HepG2 (cell line): ENCODE data around the gene COASY. TPM values are rescaled to one million over a fixed set of nuclear protein-coding genes. Genes with fewer than 3 reads are reported as not detected.

ENCODE experiments used
- ARHGAP35 ChIP-seq: sonication (generic); formaldehyde crosslinking; IDR thresholded peaks from 2 replicates; pipeline ENCODE4 v1.9.0; 2022; ENCODE audit warnings: mild to moderate bottlenecking, inconsistent platforms, moderate library complexity, missing genetic modification reagents, borderline replicate concordance
- DNMT1 ChIP-seq: sonication (generic); formaldehyde crosslinking; IDR thresholded peaks from 2 replicates; pipeline ENCODE4 v1.5.1; 2020; ENCODE audit warnings: mild to moderate bottlenecking, missing genetic modification reagents
- GFI1 ChIP-seq: sonication (generic); formaldehyde crosslinking; IDR thresholded peaks from 2 replicates; pipeline ENCODE4 v1.5.0; 2020; ENCODE audit warnings: missing genetic modification reagents, mild to moderate bottlenecking, borderline replicate concordance
- HHEX ChIP-seq: IDR thresholded peaks from 2 replicates; pipeline ENCODE4 v1.6.1; 2016; ENCODE audit warnings: control low read depth
- MAF1 ChIP-seq: sonication (generic); formaldehyde crosslinking; IDR thresholded peaks from 2 replicates; pipeline ENCODE4 v1.5.0; 2020; ENCODE audit warnings: missing genetic modification reagents, borderline replicate concordance
- NFKB2 ChIP-seq: sonication (generic); formaldehyde crosslinking; IDR thresholded peaks from 2 replicates; pipeline ENCODE4 v1.4.0; 2020; ENCODE audit warnings: missing genetic modification reagents, borderline replicate concordance
- NFRKB ChIP-seq: fragments of 450-650 bp; IDR thresholded peaks from 2 replicates; pipeline ENCODE4 v1.6.1; 2017
- ONECUT2 ChIP-seq: sonication (generic); formaldehyde crosslinking; IDR thresholded peaks from 2 replicates; pipeline ENCODE4 v1.4.0; 2020; ENCODE audit warnings: missing genetic modification reagents
- PHF5A ChIP-seq: IDR thresholded peaks from one replicate; pipeline ENCODE4 v1.6.1; 2018; ENCODE audit warnings: low read depth, missing genetic modification reagents; ENCODE audit not compliant: unreplicated experiment
- SOX6 ChIP-seq, 2 experiments: fragments of 450-650 bp in 1 of 2; sonication (generic) in 1 of 2; formaldehyde crosslinking in 1 of 2; IDR thresholded peaks; 2 replicates each; pipeline versions ENCODE4 v1.4.0 to v1.6.1; 2017 to 2020; ENCODE audit warnings: antibody characterized with exemption in 1 of 2, mild to moderate bottlenecking in 1 of 2, missing genetic modification reagents in 1 of 2
- SRY ChIP-seq: sonication (generic); formaldehyde crosslinking; IDR thresholded peaks from 2 replicates; pipeline ENCODE4 v1.8.0; 2022; ENCODE audit warnings: mild to moderate bottlenecking, missing genetic modification reagents
- ZNF124 ChIP-seq: sonication (generic); formaldehyde crosslinking; IDR thresholded peaks from 2 replicates; pipeline ENCODE4 v1.4.0; 2020; ENCODE audit warnings: missing genetic modification reagents
- ZNF550 ChIP-seq: sonication (generic); formaldehyde crosslinking; IDR thresholded peaks from 2 replicates; pipeline ENCODE4 v1.4.0; 2020; ENCODE audit warnings: mild to moderate bottlenecking, missing genetic modification reagents, borderline replicate concordance
- ZNF670 ChIP-seq: sonication (generic); formaldehyde crosslinking; IDR thresholded peaks from 2 replicates; pipeline ENCODE4 v1.8.0; 2022; ENCODE audit warnings: mild to moderate bottlenecking, missing genetic modification reagents, borderline replicate concordance
- ZNF773 ChIP-seq: sonication (generic); formaldehyde crosslinking; IDR thresholded peaks from 2 replicates; pipeline ENCODE4 v1.4.0; 2020; ENCODE audit warnings: missing genetic modification reagents, borderline replicate concordance
- ZNF879 ChIP-seq: sonication (generic); formaldehyde crosslinking; IDR thresholded peaks from 2 replicates; pipeline ENCODE4 v1.8.1; 2023; ENCODE audit warnings: missing genetic modification reagents
- polyA plus RNA-seq, 8 experiments: library from polyadenylated mRNA; depleted of rRNA in 3 of 8; stranded (reverse) in 7 of 8; unstranded in 1 of 8; fragments of >200 nt; fragmentation: Illumina TruSeq in 4 of 8; extraction: Trizol in 4 of 8; gene quantifications; 2 replicates each; pipeline versions ENCODE4 v1.2.1 to v1.2.3, GENCODE V29; 2011 to 2016; ENCODE audit warnings: low read depth in 4 of 8, missing spikeins in 1 of 8, mixed read lengths in 1 of 8; ENCODE audit not compliant: insufficient read depth in 1 of 8
- total RNA-seq, 5 experiments: library from RNA; depleted of rRNA; stranded (reverse); fragments of >200 nt; fragmentation: Illumina TruSeq; extraction: Trizol; gene quantifications; 2 replicates each; pipeline ENCODE4 v1.2.3, GENCODE V29; 2016; ENCODE audit warnings: low read depth in 1 of 5
- TF ChIP-seq, protein P1 (sequence below): sonication (generic); formaldehyde crosslinking; conservative IDR thresholded peaks from 2 replicates; pipeline ENCODE4 v1.4.0; 2020; ENCODE audit warnings: missing genetic modification reagents
- TF ChIP-seq, protein P2 (sequence below): sonication (generic); formaldehyde crosslinking; IDR thresholded peaks from 2 replicates; pipeline ENCODE4 v1.9.0; 2022; ENCODE audit warnings: low read depth, missing genetic modification reagents
- TF ChIP-seq, protein P3 (sequence below): IDR thresholded peaks from 2 replicates; pipeline ENCODE4 v1.4.0; 2020; ENCODE audit warnings: mild to moderate bottlenecking, missing genetic modification reagents
- TF ChIP-seq, protein P4 (sequence below): IDR thresholded peaks from 2 replicates; pipeline ENCODE4 v1.6.1; 2012; ENCODE audit warnings: low read depth, low read length, improper control_type of control experiment
- TF ChIP-seq, protein P5 (sequence below): IDR thresholded peaks from 2 replicates; pipeline ENCODE4 v1.6.1; 2012; ENCODE audit warnings: inconsistent platforms

The COASY gene
- total and polyA plus RNA-seq, 2 of the 13 experiments (the other 11 are each of a cell fraction or from before 2014, with no cell fraction given) = 90.7 to 125 TPM

DNA sequence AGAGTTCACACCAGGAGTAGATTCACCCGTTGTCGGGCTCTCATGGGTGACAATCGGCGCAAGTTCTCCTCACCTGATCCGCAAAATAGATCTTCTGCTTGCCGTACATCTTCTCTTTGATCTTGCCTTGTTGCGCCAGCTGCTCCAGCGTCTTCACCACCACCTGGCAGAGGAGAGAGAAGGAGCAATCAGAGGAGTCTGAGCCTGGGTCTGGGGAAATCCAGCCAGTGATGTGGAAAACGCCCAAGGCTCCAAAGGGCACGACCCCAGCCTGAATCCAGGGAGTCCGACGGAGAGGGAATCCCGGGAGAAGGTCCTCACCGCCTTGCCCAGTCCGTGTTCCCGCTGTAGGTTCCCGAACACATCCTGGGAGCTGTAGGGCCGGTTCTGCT, 15.2 kb downstream of the COASY start (continued):
- TF ChIP-seq, protein P1, sequence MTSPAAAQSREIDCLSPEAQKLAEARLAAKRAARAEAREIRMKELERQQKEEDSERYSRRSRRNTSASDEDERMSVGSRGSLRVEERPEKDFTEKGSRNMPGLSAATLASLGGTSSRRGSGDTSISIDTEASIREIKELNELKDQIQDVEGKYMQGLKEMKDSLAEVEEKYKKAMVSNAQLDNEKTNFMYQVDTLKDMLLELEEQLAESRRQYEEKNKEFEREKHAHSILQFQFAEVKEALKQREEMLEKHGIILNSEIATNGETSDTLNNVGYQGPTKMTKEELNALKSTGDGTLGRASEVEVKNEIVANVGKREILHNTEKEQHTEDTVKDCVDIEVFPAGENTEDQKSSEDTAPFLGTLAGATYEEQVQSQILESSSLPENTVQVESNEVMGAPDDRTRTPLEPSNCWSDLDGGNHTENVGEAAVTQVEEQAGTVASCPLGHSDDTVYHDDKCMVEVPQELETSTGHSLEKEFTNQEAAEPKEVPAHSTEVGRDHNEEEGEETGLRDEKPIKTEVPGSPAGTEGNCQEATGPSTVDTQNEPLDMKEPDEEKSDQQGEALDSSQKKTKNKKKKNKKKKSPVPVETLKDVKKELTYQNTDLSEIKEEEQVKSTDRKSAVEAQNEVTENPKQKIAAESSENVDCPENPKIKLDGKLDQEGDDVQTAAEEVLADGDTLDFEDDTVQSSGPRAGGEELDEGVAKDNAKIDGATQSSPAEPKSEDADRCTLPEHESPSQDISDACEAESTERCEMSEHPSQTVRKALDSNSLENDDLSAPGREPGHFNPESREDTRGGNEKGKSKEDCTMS = no peak
- TF ChIP-seq ZNF879 (CRISPR knock-in tag) (peak; percentile 46; the same call in 1 of the 2 replicates), PHF5A (CRISPR knock-in tag) (no peak), DNMT1 (CRISPR knock-in tag) (0 out of 2 replicates have a peak, but pooled peaks have one; percentile 26), SRY (CRISPR knock-in tag) (no peak), SOX6 (IDR thresholded peaks at IDR 0.05) (no peak), SOX6 (CRISPR knock-in tag; IDR thresholded peaks at IDR 0.05) (no peak), HHEX (CRISPR knock-in tag) (no peak), GFI1 (CRISPR knock-in tag) (no peak), MAF1 (CRISPR knock-in tag) (no peak), ZNF773 (CRISPR knock-in tag) (peak; percentile 42; the same call in 1 of the 2 replicates), ONECUT2 (CRISPR knock-in tag) (no peak), ARHGAP35 (no peak), ZNF670 (CRISPR knock-in tag) (no peak), NFRKB (no peak), NFKB2 (no peak), ZNF550 (CRISPR knock-in tag) (no peak), ZNF124 (no peak)
- TF ChIP-seq, protein P2, sequence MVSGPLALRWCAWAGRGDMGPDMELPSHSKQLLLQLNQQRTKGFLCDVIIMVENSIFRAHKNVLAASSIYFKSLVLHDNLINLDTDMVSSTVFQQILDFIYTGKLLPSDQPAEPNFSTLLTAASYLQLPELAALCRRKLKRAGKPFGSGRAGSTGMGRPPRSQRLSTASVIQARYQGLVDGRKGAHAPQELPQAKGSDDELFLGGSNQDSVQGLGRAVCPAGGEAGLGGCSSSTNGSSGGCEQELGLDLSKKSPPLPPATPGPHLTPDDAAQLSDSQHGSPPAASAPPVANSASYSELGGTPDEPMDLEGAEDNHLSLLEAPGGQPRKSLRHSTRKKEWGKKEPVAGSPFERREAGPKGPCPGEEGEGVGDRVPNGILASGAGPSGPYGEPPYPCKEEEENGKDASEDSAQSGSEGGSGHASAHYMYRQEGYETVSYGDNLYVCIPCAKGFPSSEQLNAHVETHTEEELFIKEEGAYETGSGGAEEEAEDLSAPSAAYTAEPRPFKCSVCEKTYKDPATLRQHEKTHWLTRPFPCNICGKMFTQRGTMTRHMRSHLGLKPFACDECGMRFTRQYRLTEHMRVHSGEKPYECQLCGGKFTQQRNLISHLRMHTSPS (CRISPR knock-in tag) = no peak
- TF ChIP-seq, protein P3, sequence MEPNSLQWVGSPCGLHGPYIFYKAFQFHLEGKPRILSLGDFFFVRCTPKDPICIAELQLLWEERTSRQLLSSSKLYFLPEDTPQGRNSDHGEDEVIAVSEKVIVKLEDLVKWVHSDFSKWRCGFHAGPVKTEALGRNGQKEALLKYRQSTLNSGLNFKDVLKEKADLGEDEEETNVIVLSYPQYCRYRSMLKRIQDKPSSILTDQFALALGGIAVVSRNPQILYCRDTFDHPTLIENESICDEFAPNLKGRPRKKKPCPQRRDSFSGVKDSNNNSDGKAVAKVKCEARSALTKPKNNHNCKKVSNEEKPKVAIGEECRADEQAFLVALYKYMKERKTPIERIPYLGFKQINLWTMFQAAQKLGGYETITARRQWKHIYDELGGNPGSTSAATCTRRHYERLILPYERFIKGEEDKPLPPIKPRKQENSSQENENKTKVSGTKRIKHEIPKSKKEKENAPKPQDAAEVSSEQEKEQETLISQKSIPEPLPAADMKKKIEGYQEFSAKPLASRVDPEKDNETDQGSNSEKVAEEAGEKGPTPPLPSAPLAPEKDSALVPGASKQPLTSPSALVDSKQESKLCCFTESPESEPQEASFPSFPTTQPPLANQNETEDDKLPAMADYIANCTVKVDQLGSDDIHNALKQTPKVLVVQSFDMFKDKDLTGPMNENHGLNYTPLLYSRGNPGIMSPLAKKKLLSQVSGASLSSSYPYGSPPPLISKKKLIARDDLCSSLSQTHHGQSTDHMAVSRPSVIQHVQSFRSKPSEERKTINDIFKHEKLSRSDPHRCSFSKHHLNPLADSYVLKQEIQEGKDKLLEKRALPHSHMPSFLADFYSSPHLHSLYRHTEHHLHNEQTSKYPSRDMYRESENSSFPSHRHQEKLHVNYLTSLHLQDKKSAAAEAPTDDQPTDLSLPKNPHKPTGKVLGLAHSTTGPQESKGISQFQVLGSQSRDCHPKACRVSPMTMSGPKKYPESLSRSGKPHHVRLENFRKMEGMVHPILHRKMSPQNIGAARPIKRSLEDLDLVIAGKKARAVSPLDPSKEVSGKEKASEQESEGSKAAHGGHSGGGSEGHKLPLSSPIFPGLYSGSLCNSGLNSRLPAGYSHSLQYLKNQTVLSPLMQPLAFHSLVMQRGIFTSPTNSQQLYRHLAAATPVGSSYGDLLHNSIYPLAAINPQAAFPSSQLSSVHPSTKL (CRISPR knock-in tag) = no peak
- TF ChIP-seq, protein P4, sequence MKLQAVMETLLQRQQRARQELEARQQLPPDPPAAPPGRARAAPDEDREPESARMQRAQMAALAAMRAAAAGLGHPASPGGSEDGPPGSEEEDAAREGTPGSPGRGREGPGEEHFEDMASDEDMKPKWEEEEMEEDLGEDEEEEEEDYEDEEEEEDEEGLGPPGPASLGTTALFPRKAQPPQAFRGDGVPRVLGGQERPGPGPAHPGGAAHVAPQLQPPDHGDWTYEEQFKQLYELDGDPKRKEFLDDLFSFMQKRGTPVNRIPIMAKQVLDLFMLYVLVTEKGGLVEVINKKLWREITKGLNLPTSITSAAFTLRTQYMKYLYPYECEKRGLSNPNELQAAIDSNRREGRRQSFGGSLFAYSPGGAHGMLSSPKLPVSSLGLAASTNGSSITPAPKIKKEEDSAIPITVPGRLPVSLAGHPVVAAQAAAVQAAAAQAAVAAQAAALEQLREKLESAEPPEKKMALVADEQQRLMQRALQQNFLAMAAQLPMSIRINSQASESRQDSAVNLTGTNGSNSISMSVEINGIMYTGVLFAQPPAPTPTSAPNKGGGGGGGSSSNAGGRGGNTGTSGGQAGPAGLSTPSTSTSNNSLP = no peak
- TF ChIP-seq, protein P5, sequence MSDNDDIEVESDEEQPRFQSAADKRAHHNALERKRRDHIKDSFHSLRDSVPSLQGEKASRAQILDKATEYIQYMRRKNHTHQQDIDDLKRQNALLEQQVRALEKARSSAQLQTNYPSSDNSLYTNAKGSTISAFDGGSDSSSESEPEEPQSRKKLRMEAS = no peak
